Measurements from ENCODE around the gene FBN3.

FBN3 gene

GRCh38 chr19:8148410-8149260 is 757 bp downstream of the FBN3 start:
- DNase-seq = no peak

GRCh38 chr19:8148088-8148409 is 1.3 kb downstream of the FBN3 start:
- DNase-seq = no peak

GRCh38 chr19:8147582-8147978 is 1.8 kb downstream of the FBN3 start:
- DNase-seq = no peak

GRCh38 chr19:8146877-8147581 is 2.4 kb downstream of the FBN3 start:
- no peak for DNase-seq

GRCh38 chr19:8144273-8144995 is 5.0 kb downstream of the FBN3 start:
- DNase-seq = no peak

GRCh38 chr19:8143041-8143440 is 6.4 kb downstream of the FBN3 start:
- DNase-seq = no peak

GRCh38 chr19:8142513-8142900 is 6.9 kb downstream of the FBN3 start:
- DNase-seq = no peak

- DNase-seq = no peak
Observed at GRCh38 chr19:8141726-8142512, 7.5 kb downstream of the FBN3 start.

GRCh38 chr19:8138201-8138600 is 11.2 kb downstream of the FBN3 start:
- DNase-seq = no peak

- DNase-seq = no peak
Observed at GRCh38 chr19:8137425-8137824, 12.0 kb downstream of the FBN3 start.

- no peak for DNase-seq
Observed at GRCh38 chr19:8135946-8136618, 13.3 kb downstream of the FBN3 start.

GRCh38 chr19:8132858-8133458 is 16.4 kb downstream of the FBN3 start:
- DNase-seq = no peak

GRCh38 chr19:8131517-8131916 is 17.9 kb downstream of the FBN3 start:
- no peak for DNase-seq

GRCh38 chr19:8129061-8129618 is 20.3 kb downstream of the FBN3 start:
- no peak for DNase-seq

GRCh38 chr19:8128551-8128950 is 20.8 kb downstream of the FBN3 start:
- DNase-seq = no peak

- no peak for DNase-seq
Observed at GRCh38 chr19:8127311-8127710, 22.1 kb downstream of the FBN3 start.

- no peak for DNase-seq
Observed at GRCh38 chr19:8126511-8126910, 22.9 kb downstream of the FBN3 start.

GRCh38 chr19:8126008-8126407 is 23.4 kb downstream of the FBN3 start:
- DNase-seq = no peak

GRCh38 chr19:8123683-8124082 is 25.7 kb downstream of the FBN3 start:
- no peak for DNase-seq

- DNase-seq = no peak
Observed at GRCh38 chr19:8120636-8121480, 28.5 kb downstream of the FBN3 start.
